ENCODE results near the gene BEND7. TPM values are rescaled to one million over a fixed set of nuclear protein-coding genes. Genes with fewer than 3 reads are reported as not detected.

Gene BEND7
- total and polyA plus RNA-seq, 2 of the 8 experiments (the other 6 are each of a cell fraction or from before 2014, with no cell fraction given), result 1.9 to 8.2 TPM

DNA sequence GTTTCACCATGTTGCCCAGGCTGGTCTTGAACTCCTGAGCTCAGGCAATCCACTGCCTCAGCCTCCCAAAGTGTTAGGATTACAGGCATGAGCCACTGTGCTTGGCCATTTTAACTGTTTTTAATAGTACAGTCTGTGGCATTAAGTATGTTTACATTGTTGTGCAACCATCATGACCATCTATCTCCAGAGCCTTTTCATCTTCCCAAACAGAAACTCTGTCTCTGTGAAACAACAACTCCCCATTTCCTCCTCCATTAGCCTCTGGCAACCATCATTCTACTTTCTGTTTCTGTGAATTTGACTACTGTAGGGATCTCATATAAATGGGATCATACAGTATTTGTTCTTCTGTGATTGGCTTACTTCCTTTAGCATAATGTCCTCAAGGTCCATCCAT is 132.4 kb downstream of the BEND7 start (continued):
- TF ChIP-seq EGR1 (IDR thresholded peaks at IDR 0.05; ENCODE audit: borderline replicate concordance, low read depth, low read length), result no peak
